ENCODE data around the gene PHLDA3.

Gene PHLDA3

GRCh38 chr1:201430776-201431175, 38.2 kb downstream of the PHLDA3 start:
- Histone ChIP-seq H3K9me2 (replicated peaks; ENCODE audit: low read depth, low read length) (no peaks in the 10 kb centered on the region), H3K4me1 (ENCODE audit: insufficient read depth, low read length, poor library complexity, severe bottlenecking) (no peaks in the 10 kb centered on the region), H3F3A (ENCODE audit: low read depth) (no peaks in the 10 kb centered on the region), H3K9ac (ENCODE audit: low read depth, low read length, poor library complexity, severe bottlenecking) (no peak overlapping the region), H4K20me1 (ENCODE audit: insufficient read depth, low read length, poor library complexity, severe bottlenecking) (no peaks in the 10 kb centered on the region), H2AFZ (ENCODE audit: low read length) (no peak overlapping the region), H3K4me3 (ENCODE audit: low read length, poor library complexity, severe bottlenecking) (no peak overlapping the region), H3K9me3 (ENCODE audit: insufficient read depth, low read depth, low read length) (no peaks in the 10 kb centered on the region), H3K79me2 (ENCODE audit: insufficient read depth, low read length) (no peaks in the 10 kb centered on the region), H3K36me3 (ENCODE audit: insufficient read depth, low read length) (no peaks in the 10 kb centered on the region), H3K4me2 (ENCODE audit: low read depth, low read length, poor library complexity, severe bottlenecking) (no peak overlapping the region), H3K27me3 (ENCODE audit: insufficient read depth, low read length, poor library complexity, severe bottlenecking) (no peaks in the 10 kb centered on the region)
- TF ChIP-seq CTCF (conservative IDR thresholded peaks at IDR 0.05; ENCODE audit: low read length) (no peak), EZH2phosphoT487 (IDR thresholded peaks at IDR 0.05; ENCODE audit: borderline replicate concordance) (no peak)

- H4K20me1 ChIP-seq (ENCODE audit: insufficient read depth, low read length, poor library complexity, severe bottlenecking): no peaks in the 10 kb centered on the region
- no peak overlapping the region for H2AFZ ChIP-seq (ENCODE audit: low read length)
- H3K9ac ChIP-seq (ENCODE audit: low read depth, low read length, poor library complexity, severe bottlenecking): no peak overlapping the region
- H3K9me2 ChIP-seq (replicated peaks; ENCODE audit: low read depth, low read length): no peaks in the 10 kb centered on the region
- no peak overlapping the region for H3K4me2 ChIP-seq (ENCODE audit: low read depth, low read length, poor library complexity, severe bottlenecking)
- H3K36me3 ChIP-seq (ENCODE audit: insufficient read depth, low read length): no peaks in the 10 kb centered on the region
- no peaks in the 10 kb centered on the region for H3K27me3 ChIP-seq (ENCODE audit: insufficient read depth, low read length, poor library complexity, severe bottlenecking)
- no peaks in the 10 kb centered on the region for H3K4me1 ChIP-seq (ENCODE audit: insufficient read depth, low read length, poor library complexity, severe bottlenecking)
- H3K9me3 ChIP-seq (ENCODE audit: insufficient read depth, low read depth, low read length): no peaks in the 10 kb centered on the region
- H3K4me3 ChIP-seq (ENCODE audit: low read length, poor library complexity, severe bottlenecking): no peak overlapping the region
- no peaks in the 10 kb centered on the region for H3F3A ChIP-seq (ENCODE audit: low read depth)
- no peaks in the 10 kb centered on the region for H3K79me2 ChIP-seq (ENCODE audit: insufficient read depth, low read length)
- TF ChIP-seq CTCF (conservative IDR thresholded peaks at IDR 0.05; ENCODE audit: low read length) (no peak), EZH2phosphoT487 (IDR thresholded peaks at IDR 0.05; ENCODE audit: borderline replicate concordance) (no peak)
These were observed 39.1 kb downstream of the PHLDA3 start for GRCh38 chr1:201429736-201430501.

- Histone ChIP-seq H3K4me3 (ENCODE audit: low read length, poor library complexity, severe bottlenecking) (no peak overlapping the region), H3K9ac (ENCODE audit: low read depth, low read length, poor library complexity, severe bottlenecking) (no peak overlapping the region)
- TF ChIP-seq EZH2phosphoT487 (IDR thresholded peaks at IDR 0.05; ENCODE audit: borderline replicate concordance): no peak
- no peak for TF ChIP-seq CTCF (conservative IDR thresholded peaks at IDR 0.05; ENCODE audit: low read length)
These were observed 41.0 kb downstream of the PHLDA3 start for GRCh38 chr1:201427963-201428362.

More at GRCh38 chr1:201427963-201428362, 41.0 kb downstream of the PHLDA3 start:
- no peaks in the 10 kb centered on the region for H3K27me3 ChIP-seq (ENCODE audit: insufficient read depth, low read length, poor library complexity, severe bottlenecking)
- H3K79me2 ChIP-seq (ENCODE audit: insufficient read depth, low read length): no peaks in the 10 kb centered on the region
- no peaks in the 10 kb centered on the region for H3K4me1 ChIP-seq (ENCODE audit: insufficient read depth, low read length, poor library complexity, severe bottlenecking)
- no peaks in the 10 kb centered on the region for H4K20me1 ChIP-seq (ENCODE audit: insufficient read depth, low read length, poor library complexity, severe bottlenecking)
- H3K9me2 ChIP-seq (replicated peaks; ENCODE audit: low read depth, low read length): no peaks in the 10 kb centered on the region
- H3K9me3 ChIP-seq (ENCODE audit: insufficient read depth, low read depth, low read length): no peaks in the 10 kb centered on the region
- no peak overlapping the region for H3K4me2 ChIP-seq (ENCODE audit: low read depth, low read length, poor library complexity, severe bottlenecking)
- no peaks in the 10 kb centered on the region for H3K36me3 ChIP-seq (ENCODE audit: insufficient read depth, low read length)
- no peaks in the 10 kb centered on the region for H3F3A ChIP-seq (ENCODE audit: low read depth)
- H2AFZ ChIP-seq (ENCODE audit: low read length): no peak overlapping the region
